GM19240 (cell line): Measurements from ENCODE around the gene PTPN13.
"Not testable (repeated sequence)": the region's sequence is repeated elsewhere in the genome, so short reads cannot be mapped to it uniquely, and the experiment has no call there.

Experiments
- DNase-seq: peaks from one replicate; pipeline ENCODE4 v3.0.0; 2011; ENCODE audit warnings: low spot score; ENCODE audit not compliant: insufficient read length

Gene PTPN13

GRCh38 chr4:86706923-86707597 lies 112.9 kb downstream of the PTPN13 start:
- DNase-seq: no peak

- DNase-seq: no peak
These were observed 123.5 kb downstream of the PTPN13 start for GRCh38 chr4:86717651-86718050.

- no peak for DNase-seq
These were observed 124.0 kb downstream of the PTPN13 start for GRCh38 chr4:86718152-86718551.

DNA sequence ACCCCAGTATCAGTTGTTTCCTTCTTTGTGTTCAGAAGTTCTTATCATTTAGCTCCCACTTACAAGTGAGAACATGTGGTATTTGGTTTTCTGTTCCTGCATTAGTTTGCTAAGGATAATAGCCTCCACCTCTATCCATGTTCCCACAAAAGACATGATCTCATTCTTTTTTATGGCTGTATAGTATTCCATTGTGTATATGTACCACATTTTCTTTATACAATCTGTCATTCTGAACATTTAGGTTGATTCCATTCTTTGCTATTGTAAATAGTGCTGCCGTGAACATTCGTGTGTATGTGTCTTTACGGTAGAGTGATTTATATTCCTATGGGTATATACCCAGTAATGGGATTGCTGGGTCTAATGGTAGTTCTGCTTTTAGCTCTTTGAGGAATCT lies 125.0 kb downstream of the PTPN13 start:
- DNase-seq: not testable (repeated sequence)

- no peak for DNase-seq
These were observed 126.5 kb downstream of the PTPN13 start for GRCh38 chr4:86720508-86721068.

DNA sequence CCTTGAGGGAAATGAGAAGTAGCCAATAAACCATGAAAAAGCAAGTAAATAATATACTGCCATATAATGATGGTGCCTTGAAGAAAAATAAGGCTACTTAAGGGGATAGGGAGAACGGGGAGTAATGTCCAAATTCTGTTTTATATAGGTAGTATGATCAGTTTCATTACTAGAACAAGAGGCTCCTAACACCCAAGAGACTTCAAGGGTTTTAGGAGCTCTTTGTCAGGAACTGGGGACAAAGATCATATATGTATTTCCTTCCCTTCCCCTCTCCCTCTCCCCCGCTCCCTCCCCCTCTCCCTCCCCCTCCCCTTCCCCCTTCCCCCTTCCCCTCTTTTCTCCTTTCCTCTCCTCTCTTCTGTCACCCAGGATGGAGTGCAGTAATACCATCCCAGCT lies 127.3 kb downstream of the PTPN13 start:
- no peak for DNase-seq

GRCh38 chr4:86730310-86730709 lies 136.2 kb downstream of the PTPN13 start:
- no peak for DNase-seq

- no peak for DNase-seq
These were observed 143.1 kb downstream of the PTPN13 start for GRCh38 chr4:86737244-86737643.

DNA sequence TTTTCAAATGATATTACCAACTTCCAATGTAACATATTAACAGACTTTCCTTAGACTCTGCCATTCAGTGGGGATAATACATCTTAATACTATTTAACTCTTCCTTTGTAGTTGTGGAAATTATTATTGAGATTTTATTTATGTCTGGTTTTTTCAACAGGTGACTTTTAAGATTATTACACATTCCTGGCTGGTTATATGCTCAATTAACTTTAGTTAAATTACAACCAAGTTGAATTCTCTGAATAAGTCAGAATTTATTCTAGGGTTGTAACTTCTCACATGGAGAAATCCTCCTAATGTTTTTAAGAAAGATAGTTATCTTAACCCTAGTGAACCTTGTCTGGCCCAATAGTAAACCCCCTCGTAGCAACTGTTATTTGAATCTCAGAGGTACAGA lies 147.7 kb downstream of the PTPN13 start:
- no peak for DNase-seq

GRCh38 chr4:86744570-86744969 lies 150.5 kb downstream of the PTPN13 start:
- DNase-seq: no peak

DNA sequence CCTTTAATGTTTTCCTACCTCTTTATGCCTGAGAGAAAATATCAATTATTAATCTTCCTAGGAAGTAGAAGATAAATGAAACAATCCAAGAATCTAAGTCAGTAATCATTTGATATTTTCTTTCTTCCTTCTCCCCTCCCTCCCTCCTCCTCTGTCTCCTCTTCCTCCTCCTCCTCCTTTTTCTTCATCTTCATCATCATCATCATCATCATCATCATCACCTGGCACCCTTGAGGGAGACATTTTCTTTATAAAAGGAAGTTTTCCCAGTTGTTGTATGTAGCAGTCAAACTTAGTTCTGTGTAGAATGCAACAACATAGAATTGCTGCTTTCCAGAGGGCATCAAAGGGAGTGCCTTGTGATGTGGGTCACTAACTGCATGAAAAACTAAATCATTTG lies 155.0 kb downstream of the PTPN13 start:
- no peak for DNase-seq

GRCh38 chr4:86755388-86755787 lies 161.3 kb downstream of the PTPN13 start:
- DNase-seq: no peak

DNA sequence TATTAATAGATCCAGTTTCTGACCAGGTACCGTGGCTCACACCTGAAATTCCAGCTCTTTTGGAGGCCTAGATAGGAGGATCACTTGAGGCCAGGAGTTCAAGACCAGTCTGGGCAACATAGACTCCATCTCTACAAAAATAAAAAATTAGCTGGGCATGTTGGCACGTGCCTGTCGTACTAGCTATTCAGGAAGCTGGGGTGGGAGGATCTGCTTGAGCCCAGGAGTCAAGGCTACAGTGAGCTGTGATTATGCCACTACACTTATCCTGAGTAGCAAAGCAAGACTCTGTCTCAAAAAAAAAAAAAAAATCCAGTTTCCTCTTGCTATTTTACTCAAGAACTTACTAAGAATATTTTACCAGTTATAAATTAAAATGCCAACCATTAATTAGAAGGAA lies 163.4 kb downstream of the PTPN13 start:
- DNase-seq: no peak

- no peak for DNase-seq
These were observed 165.2 kb downstream of the PTPN13 start for GRCh38 chr4:86759298-86759697.

- DNase-seq: no peak
These were observed 168.5 kb downstream of the PTPN13 start for GRCh38 chr4:86762649-86763048.

DNA sequence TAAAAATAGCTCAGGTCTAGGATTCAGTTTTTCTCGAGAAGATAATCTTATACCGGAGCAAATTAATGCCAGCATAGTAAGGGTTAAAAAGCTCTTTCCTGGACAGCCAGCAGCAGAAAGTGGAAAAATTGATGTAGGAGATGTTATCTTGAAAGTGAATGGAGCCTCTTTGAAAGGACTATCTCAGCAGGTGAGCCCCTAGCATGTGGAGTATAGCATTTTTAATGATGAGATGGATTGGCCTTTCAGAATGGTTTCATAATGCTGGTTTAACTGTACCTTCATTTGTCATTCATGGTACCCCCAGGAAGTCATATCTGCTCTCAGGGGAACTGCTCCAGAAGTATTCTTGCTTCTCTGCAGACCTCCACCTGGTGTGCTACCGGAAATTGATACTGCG lies 175.7 kb downstream of the PTPN13 start:
- no peak for DNase-seq

GRCh38 chr4:86771141-86771540 lies 177.0 kb downstream of the PTPN13 start:
- DNase-seq: no peak

GRCh38 chr4:86775061-86775460 lies 180.9 kb downstream of the PTPN13 start:
- DNase-seq: no peak

DNA sequence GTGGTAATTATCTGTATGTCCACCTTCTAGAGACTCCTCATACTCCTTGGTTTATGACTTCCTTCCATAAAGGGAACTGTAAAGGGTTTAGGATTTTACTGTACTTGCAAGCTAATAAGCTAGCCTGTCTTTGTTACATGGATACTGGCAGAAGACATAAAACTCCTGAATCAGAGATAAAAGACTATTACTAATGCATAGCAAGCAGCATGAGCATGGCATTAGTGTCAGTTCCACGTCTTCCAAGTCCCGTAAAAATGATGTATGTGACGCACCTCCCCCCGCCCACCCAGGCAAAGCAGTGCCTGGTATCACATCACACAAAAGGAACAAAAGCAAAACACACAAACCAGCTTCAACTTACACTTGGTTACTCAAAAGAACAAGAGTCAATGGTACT lies 184.1 kb downstream of the PTPN13 start:
- no peak for DNase-seq

GRCh38 chr4:86788826-86789225 lies 194.7 kb downstream of the PTPN13 start:
- DNase-seq: no peak

DNA sequence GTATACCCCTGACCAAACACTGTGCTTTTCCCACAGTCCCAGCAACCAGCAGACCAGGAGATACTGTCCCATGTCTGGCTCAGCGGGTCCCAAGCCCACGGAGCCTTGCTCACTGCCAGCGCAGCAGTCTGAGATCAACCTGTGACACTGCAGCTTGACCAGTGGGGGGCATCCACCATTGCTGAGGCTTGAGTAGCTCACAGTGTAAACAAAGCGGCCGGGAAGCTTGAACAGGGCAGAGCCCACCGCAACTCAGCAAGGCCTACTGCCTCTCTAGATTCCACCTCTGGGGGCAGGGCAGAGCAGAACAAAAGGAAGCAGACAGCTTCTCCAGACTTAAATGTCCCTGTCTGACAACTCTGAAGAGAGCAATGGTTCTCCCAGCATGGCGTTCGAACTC lies 197.0 kb downstream of the PTPN13 start:
- DNase-seq: no peak

GRCh38 chr4:86809809-86810208 lies 215.7 kb downstream of the PTPN13 start:
- DNase-seq: no peak

GRCh38 chr4:86810847-86811246 lies 216.7 kb downstream of the PTPN13 start:
- DNase-seq: no peak

GRCh38 chr4:86815653-86816052 lies 221.5 kb downstream of the PTPN13 start:
- no peak for DNase-seq
